ENCODE data around the gene PSMC2. TPM values are rescaled to one million over a fixed set of nuclear protein-coding genes. Genes with fewer than 3 reads are reported as not detected.

The PSMC2 gene
- total RNA-seq, 1 experiment from 2014 or later = 128 TPM

DNA sequence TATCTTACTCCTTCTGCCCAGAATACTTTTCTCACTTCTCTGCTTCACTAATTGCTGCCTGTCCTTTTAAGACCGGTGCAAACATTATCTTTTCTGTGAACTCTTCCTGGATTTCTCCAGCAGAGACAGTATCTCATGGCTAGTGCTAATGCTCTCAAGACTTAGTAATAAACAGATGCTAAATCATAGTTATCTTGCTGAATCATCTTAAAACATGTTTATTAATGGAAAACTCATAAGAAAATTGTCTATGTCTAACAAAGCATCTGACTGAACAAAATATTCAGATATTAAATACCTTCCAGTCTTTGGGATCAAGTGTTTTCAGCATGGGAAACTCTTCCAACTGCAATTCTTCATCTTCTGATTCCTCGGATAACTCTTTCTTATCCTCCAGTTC, 6.0 kb upstream of the PSMC2 start:
- Mint-ChIP-seq H3K36me3 (ENCODE audit: insufficient read depth in 1 of 3, low read depth in 3 of 3) (peaks cover 40 to 50% (median 50%) of the 10 kb centered on the region in 3 experiments), H3K27ac (no peak overlapping the region)
- WGBS (ENCODE audit: extremely low coverage, insufficient read length, low lambda C conversion rate) = no CpG with 5 or more reads among the region's 2 CpGs

More for the DNA sequence above, 6.0 kb upstream of the PSMC2 start:
- Mint-ChIP-seq H3K4me3 (no peak overlapping the region), H3K9me3 (no peaks in the 10 kb centered on the region), H3K4me1 (peaks cover 0 to 6% of the 10 kb centered on the region in 2 experiments; a peak in 1 of 4 replicates), H3K27me3 (ENCODE audit: low read depth) (no peaks in the 10 kb centered on the region)
- H3K27ac ChIP-seq (ENCODE audit: insufficient read length, low read depth, low read length) = no peak overlapping the region
- H3K56ac ChIP-seq (ENCODE audit: insufficient read length, low read depth, low read length) = no peak overlapping the region
- H2AK5ac ChIP-seq (ENCODE audit: insufficient read length, low read length) = no peak overlapping the region
- H3K14ac ChIP-seq (ENCODE audit: insufficient read depth, low read length) = no peak overlapping the region
- H3K23ac ChIP-seq (ENCODE audit: insufficient read length, low read depth, low read length) = no peak overlapping the region
- H3K4ac ChIP-seq (ENCODE audit: low read depth, low read length) = no peak overlapping the region
- H2AFZ ChIP-seq (ENCODE audit: low read length) = no peak overlapping the region
- H2BK20ac ChIP-seq (ENCODE audit: low read depth, low read length, poor library complexity, severe bottlenecking) = no peak overlapping the region
- no peak overlapping the region for H2BK5ac ChIP-seq (ENCODE audit: insufficient read length, low read length)
- H3K4me2 ChIP-seq (ENCODE audit: insufficient read depth, insufficient read length, low read length) = no peak overlapping the region
- H3T11ph ChIP-seq (ENCODE audit: low read length) = no peak overlapping the region
- no peaks in the 10 kb centered on the region for H3K4me1 ChIP-seq (ENCODE audit: insufficient read depth, low read length)
- TF ChIP-seq, protein P1, sequence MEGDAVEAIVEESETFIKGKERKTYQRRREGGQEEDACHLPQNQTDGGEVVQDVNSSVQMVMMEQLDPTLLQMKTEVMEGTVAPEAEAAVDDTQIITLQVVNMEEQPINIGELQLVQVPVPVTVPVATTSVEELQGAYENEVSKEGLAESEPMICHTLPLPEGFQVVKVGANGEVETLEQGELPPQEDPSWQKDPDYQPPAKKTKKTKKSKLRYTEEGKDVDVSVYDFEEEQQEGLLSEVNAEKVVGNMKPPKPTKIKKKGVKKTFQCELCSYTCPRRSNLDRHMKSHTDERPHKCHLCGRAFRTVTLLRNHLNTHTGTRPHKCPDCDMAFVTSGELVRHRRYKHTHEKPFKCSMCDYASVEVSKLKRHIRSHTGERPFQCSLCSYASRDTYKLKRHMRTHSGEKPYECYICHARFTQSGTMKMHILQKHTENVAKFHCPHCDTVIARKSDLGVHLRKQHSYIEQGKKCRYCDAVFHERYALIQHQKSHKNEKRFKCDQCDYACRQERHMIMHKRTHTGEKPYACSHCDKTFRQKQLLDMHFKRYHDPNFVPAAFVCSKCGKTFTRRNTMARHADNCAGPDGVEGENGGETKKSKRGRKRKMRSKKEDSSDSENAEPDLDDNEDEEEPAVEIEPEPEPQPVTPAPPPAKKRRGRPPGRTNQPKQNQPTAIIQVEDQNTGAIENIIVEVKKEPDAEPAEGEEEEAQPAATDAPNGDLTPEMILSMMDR (conservative IDR thresholded peaks at IDR 0.05) = no peak
- H2BK120ac ChIP-seq (ENCODE audit: low read depth, low read length, poor library complexity, severe bottlenecking) = no peak overlapping the region
- no peak overlapping the region for H4K91ac ChIP-seq (ENCODE audit: insufficient read length, low read depth, low read length)
- H2BK15ac ChIP-seq (ENCODE audit: low read depth, low read length) = no peak overlapping the region
- no peak overlapping the region for H3K9ac ChIP-seq (ENCODE audit: extremely low read depth, insufficient read length, low read length)
- H3K9me3 ChIP-seq (ENCODE audit: control insufficient read depth, low read depth, low read length) = no peaks in the 10 kb centered on the region
- H4K20me1 ChIP-seq (ENCODE audit: control insufficient read depth, insufficient read depth, insufficient read length) = no peaks in the 10 kb centered on the region
- H4K8ac ChIP-seq (replicated peaks; ENCODE audit: insufficient read length, low read depth, low read length) = no peak overlapping the region
- no peak overlapping the region for H2BK12ac ChIP-seq (ENCODE audit: insufficient read length, low read depth, low read length)
- peaks cover 18% of the 10 kb centered on the region for H3K79me2 ChIP-seq (ENCODE audit: insufficient read depth, low read length)
- no peaks in the 10 kb centered on the region for H3K27me3 ChIP-seq (ENCODE audit: insufficient read depth, low read length)
- peaks cover 5% of the 10 kb centered on the region for H3K23me2 ChIP-seq (ENCODE audit: insufficient read length, low read depth, low read length, poor library complexity, severe bottlenecking)
- DNase-seq = no peak
- no peak overlapping the region for H4K5ac ChIP-seq (ENCODE audit: insufficient read length, low read depth, low read length)
- H3K79me1 ChIP-seq (ENCODE audit: insufficient read depth, low read depth, low read length, poor library complexity, severe bottlenecking) = peaks cover 5% of the 10 kb centered on the region
- H3K18ac ChIP-seq (ENCODE audit: insufficient read length, low read depth, low read length) = no peak overlapping the region
